A673 (cell line): Measurements from ENCODE around the gene RASL10B.

Experiments used
- CTCF ChIP-seq: fragments of 300-800, 200-600 bp; sonication (generic); conservative IDR thresholded peaks from 2 replicates; pipeline ENCODE4 v1.5.1; 2017; ENCODE audit warnings: low read depth, mild to moderate bottlenecking, antibody characterized with exemption, low read length, moderate library complexity, mixed read lengths
- EZH2 ChIP-seq: fragments of 200-600 bp; sonication (generic); IDR thresholded peaks from 2 replicates; pipeline ENCODE4 v1.6.1; 2017; ENCODE audit warnings: borderline replicate concordance, low read depth, mild to moderate bottlenecking, mixed read lengths, antibody characterized with exemption, low read length; ENCODE audit not compliant: poor library complexity, severe bottlenecking

- no peak for TF ChIP-seq CTCF
- TF ChIP-seq EZH2 = no peak
Measured at GRCh38 chr17:35740216-35740615, 8.8 kb downstream of the RASL10B start.
